Hematopoietic multipotent progenitor cell treated with erythropoietin and hydrocortisone succinate and interleukin-3 and kit ligand, for 17 days (in vitro differentiated cells): ENCODE measurements around the gene GUSB.

ENCODE experiments used
- DNase-seq: peaks from one replicate; pipeline ENCODE4 v3.0.0-alpha.2; 2015; ENCODE audit warnings: low spot score

Gene GUSB

DNA sequence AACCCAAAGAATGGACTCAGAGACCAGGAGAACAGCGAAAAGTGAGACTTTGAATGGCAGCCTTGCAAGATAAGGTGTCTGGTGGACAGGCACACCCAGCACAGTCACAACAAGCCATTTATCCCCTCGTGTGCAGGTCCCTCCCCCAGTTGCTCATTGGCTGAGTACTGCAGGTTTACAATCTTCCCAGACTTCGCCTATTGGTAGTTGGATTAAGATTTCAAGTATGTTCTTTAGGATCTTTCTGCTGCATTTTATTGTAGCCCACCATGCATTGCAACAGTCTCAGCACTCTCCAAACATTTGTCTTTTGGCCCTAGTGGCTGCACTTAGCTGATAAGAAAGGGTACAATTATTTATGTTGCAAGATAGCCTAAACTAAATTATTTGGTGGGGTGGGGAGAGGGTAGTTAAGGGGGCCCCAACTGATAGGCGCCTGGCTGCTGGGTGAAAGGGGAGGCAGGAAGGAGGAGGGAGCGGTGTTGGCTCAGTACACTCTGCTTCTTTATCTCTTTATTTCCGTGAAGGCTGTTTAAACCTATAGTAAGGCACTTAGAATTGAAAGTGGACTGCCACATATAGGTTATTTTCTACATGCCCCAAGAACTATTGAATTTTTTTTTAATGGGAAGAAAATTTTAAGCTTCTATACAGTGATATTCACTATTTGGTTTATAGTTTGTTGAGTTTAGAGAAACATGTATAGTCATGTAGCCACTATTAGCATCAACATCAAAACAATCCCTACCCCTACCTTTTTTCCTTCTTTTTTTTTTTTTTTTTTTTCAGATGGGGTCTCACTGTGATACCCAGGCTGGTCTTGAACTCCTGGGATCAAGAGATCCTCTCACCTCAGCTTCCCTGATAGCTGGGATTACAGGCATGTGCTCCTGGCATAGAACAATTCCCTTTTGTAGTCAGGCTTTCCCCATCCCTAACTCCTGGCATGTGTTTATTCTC is 54.2 kb downstream of the GUSB start:
- peak; percentile 75 for DNase-seq

DNA sequence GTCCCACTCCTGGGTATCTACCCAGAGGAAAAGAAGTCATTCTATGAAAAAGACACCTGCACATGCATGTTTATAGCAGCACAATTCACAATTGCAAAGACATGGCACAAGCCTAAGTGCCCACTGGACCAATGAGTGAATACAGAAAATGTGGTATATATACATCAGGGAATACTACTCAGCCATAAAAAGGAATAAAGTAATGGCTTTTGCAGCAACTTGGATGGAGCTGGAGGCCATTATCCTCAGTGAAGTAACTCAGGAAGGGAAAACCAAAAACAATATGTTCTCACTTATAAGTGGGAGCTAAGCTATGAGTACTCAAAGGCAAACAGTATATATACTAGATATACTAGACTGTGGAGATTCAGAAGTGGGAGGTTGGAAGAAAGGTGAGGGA is 55.4 kb downstream of the GUSB start:
- DNase-seq = no peak

DNA sequence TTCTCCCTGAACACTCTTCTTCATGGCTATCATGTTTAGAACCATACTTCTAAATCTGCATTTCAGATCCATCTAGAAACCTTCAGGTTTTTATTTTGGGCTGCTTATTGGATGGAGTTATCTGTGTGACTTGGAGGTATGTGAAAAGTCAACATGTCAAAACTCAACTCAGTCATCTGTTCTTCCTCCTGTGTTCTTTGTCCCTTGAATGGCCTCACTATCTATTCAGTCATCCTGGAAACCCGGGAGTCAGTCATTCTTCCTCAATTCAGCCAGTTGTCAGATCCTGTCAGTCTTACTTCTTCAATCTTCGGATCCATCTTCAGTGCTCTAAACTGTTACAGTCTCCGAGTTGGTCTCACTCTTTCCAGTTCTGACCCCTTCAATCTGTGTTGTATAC is 57.0 kb downstream of the GUSB start:
- DNase-seq = no peak

- DNase-seq = no peak
Measured at GRCh38 chr7:65924193-65924592, 57.8 kb downstream of the GUSB start.

- no peak for DNase-seq
Measured at GRCh38 chr7:65923316-65923715, 58.7 kb downstream of the GUSB start.

- no peak for DNase-seq
Measured at GRCh38 chr7:65915921-65916657, 65.9 kb downstream of the GUSB start.

DNA sequence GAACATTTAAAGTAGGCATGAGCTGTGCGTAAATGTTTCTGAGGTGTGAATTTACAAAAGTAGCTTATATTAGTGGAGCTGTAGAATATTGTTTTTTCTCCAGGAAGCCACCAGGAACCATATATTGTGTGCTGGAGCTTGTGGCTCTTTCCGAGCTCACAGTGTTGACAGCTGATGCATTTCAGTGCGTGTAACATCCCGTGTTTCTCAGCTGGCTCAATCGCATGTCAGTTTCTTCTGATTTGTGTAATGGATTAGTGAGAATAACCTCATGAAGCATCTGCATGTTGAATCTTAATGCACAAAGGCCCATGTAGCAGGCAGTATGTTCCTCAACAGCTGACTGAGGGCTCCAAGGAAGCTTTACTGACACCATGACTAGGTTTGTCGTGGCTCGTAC is 69.8 kb downstream of the GUSB start:
- DNase-seq = no peak
